UCSD-AML1 (cell line): Measurements from ENCODE around the gene IL17RE.

Source experiments
- DNase-seq: peaks from one replicate; lab custom pipeline; 2025; ENCODE audit not compliant: unreplicated experiment; lab: John Stamatoyannopoulos, UW

The IL17RE gene

DNA sequence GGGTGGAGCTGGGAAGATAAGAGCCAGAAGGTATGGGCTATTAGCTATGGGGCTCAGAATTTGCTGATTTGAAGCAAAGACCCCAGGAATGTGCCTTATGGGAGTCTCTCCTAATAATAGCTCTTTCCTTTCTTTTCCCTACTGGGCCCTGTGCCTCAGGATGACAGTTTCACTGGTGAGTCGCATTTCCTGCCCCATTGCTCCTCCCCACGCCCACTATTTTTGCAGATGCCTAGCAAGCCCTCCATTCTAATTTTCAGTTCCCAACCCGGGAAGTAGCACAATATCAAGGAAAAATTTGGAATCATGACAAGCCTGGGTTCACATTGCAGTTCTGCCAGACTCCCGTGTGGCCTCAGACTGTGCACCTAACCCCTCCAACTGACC is 583 bp downstream of the IL17RE start:
- DNase-seq = no peak

DNA sequence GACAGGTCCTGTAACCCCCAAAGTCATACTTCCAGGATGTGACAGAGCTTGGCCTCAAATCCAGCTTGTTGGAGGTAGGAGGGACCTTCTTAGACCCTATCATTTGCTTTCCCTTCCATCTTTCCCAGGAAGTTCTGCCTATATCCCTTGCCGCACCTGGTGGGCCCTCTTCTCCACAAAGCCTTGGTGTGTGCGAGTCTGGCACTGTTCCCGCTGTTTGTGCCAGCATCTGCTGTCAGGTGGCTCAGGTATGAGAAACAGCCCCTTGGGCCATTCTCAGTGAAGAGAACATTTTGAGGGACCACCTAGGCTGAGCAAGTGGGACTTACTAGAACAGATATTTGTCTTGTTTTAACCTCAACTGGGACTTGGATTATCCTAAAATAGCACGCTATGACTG is 1.3 kb downstream of the IL17RE start:
- no peak for DNase-seq

DNA sequence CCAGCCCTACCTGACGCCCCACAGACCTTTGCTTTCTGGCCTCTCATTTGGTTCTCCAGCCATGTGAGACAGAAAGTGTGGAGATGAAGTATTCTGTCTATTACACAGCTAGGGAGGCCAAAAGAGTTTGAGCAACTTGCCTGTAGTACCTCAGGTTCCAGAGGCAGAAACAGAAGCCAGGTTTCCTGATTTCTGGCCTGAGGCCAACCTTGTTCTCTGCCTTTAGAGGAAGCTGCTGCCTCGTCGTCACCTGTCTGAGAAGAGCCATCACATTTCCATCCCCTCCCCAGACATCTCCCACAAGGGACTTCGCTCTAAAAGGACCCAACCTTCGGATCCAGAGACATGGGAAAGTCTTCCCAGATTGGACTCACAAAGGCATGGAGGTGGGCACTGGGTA is 3.8 kb downstream of the IL17RE start:
- no peak for DNase-seq

DNA sequence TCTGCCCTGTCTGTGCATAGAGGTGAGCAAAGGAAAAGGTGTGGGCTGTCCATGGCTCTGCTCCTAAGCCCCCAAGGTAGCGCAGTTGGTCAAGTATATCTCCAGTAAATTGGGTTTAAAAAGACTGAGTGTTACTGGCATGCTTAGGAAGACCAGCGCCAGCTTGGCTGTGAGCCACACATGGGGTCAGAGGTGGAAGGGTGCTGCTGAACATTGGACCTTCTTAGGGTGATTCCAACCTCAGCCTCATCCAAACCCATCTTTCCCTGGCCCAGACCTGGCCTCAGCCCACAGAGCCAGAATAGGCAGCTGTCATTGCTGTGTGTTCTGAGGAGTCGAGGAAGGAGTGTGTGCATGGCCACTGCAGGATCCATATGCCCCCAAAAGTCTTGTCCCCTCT is 5.6 kb downstream of the IL17RE start:
- DNase-seq = no peak

DNA sequence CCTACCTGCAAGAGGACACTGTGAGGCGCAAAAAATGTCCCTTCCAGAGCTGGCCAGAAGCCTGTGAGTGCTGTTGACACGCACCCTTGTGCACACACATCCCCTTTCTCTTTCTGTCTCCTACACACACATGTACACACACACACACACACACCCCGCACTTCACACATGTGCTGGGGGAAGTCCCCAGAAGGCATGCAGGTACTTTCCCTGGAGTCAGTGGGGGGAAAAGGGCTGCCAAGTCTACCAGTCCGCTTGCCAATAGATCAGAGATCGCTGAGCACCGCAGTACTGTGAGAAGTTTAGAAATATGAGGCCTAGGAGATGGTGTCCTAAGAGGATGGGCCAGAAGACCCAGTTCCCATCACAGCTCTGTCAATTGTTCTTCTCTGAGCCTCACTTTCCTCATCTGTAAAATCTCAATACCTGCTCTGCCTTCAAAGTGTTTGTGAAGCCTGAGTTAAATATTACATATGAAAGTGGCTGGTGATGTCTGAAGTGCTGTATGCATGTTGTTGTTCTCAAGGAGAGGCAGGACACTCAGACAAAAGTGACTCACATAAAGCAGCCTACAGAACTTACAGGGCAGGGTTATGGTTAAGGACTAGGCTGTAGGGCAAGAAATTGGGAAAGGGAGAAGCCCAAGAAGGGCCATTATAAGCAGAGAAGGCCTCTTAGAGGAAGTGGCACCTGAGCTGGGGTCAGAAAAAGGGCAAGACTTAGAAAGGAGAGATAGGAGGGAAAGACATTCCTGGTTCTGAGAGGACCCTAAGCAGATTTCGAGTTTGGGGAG is 6.8 kb downstream of the IL17RE start:
- no peak for DNase-seq

DNA sequence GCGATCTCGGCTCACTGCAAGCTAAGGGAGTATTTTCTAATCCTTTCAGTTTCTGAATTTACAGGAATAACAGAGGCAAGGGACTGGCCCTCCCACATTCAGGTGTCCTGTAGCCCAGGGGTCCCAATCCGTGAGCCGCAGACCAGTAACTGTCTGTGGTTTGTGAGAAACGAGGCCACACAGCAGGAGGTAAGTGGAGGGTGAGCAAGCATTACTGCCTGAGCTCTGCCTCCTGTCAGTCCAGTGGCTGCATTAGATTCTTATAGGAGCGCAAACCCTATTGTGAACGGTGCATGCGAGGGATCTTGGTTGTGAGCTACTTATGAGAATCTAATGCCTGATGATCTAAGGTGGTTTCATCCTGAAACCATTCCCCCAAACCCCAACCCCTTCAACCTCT is 9.2 kb downstream of the IL17RE start:
- DNase-seq = no peak

DNA sequence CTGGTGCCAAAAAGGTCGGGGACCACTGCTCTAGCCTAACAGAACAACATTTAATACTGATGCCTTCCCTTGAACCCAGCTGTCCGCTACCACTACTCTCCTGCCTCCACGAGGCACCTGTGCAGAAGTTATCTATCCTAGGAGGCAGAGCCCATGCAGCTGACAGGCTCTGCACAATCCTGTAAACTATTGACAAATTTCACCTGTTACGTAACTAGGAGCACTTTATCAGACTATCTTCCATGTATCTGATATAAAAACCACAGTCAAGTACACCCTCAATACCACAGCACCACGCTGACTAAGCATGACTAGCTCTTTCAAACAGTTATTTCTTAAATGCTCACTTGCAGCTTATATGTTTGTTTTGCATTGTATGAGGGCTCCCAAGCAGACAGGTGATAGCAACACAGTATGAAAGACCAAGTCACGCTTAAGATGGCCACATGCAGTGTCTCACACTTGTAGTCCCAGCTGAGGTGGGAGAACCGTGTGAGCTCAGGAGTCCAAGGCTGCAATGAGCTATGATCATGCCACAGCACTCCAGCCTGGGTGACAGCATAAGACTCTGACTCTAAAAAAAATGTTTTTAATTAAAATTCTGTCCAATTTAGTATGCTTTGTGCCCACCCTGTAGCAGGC is 9.8 kb downstream of the IL17RE start:
- no peak for DNase-seq

DNA sequence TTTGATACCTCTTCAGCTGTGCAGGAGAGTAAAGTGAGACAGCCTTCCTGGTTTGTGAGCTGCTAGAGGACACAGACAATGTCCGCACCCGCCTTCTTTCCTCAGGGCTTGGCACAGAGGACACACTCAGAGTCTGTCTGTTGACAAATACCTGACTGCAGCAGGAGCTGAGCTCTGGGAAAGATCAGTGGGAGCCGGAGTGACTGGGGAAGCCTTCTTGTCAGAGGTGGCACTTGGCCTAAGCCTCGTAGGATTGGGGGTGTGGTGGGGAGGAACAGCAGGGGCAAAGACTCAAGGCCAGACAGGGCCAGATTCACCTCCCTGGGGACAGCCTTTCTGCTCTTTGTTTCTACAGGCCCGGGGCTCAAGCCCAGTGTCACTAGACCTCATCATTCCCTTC is 11.0 kb downstream of the IL17RE start:
- DNase-seq = no peak

DNA sequence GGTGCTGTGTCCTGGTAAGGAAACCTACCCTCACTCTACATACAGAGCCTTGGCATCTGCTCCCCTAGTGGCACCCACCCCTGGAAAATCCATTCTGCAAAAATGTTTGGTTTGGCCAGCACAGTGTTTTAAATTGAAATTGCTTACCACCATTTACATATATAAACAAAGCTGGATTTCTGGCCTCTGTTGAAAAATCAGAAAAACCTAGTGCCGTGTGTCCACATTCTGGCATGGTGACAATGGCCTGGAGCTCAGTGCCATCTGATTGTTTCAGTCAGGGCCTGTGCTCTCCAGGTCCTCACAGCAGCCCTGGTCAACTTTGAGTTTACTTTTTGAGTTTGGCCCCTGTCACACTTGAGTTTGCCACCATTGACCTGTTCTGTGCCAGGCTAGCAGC is 11.4 kb downstream of the IL17RE start:
- DNase-seq = no peak

DNA sequence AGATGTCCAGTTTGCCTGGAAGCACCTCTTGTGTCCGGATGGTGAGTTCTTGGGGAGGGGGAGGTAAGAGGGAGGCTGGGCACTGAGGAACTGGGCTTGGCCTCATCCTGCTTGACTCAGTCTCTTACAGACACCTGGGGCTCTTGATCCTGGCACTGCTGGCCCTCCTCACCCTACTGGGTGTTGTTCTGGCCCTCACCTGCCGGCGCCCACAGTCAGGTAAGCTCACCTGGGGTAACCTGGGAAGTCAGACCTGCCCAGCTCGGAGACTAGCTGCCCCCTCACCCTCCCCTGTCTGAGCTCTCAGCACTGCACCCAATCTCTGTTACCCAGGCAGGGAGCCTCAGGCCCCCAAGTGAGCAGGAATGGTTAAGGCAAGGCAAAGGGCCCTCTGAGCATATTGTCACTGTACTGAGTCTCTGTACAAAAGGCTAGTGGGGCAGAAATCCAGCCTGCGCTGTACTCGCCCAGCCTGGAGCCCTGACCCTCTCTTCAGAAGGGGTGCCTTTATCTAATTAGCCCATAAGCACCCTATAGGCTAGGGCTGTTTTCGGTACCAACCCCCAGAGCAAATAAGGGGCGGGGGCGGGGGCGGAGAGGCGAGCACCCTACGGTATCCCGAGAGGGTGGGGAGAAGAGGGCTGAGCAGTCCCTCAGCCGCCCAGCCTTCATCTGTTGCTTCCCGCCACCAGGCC is 12.1 kb downstream of the IL17RE start:
- DNase-seq = no peak

DNA sequence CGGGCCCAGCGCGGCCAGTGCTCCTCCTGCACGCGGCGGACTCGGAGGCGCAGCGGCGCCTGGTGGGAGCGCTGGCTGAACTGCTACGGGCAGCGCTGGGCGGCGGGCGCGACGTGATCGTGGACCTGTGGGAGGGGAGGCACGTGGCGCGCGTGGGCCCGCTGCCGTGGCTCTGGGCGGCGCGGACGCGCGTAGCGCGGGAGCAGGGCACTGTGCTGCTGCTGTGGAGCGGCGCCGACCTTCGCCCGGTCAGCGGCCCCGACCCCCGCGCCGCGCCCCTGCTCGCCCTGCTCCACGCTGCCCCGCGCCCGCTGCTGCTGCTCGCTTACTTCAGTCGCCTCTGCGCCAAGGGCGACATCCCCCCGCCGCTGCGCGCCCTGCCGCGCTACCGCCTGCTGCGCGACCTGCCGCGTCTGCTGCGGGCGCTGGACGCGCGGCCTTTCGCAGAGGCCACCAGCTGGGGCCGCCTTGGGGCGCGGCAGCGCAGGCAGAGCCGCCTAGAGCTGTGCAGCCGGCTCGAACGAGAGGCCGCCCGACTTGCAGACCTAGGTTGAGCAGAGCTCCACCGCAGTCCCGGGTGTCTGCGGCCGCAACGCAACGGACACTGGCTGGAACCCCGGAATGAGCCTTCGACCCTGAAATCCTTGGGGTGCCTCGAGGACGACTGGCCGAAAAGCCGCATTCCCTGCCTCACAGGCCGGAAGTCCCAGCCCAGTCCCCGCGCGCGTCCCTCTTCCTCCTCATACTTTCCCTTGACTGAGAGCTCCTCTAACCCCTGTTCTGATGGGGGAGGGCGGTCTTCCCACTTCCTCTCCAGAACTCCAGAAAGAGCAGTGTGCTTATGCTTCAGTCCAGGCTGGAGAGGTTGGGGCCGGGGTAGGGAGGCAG is 12.8 kb downstream of the IL17RE start:
- DNase-seq = no peak

DNA sequence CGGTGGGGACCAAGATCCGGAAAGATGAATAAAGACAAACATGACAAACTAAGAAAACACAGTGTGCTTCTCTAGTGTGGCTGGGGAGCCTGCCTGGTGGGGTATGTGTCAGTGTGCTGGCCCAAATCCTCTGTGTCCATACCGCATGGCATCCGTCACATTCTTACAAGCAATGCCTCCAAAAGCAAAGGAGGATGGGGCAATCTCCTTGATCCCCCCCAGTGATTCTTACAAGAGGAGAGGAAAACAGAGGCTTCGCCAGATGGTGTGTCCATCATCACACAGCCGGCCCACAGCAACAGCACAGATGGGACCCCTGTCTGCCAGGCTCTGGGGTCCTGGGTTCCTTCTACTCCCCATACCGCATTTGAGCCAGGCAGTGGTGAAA is 13.7 kb downstream of the IL17RE start:
- no peak for DNase-seq

DNA sequence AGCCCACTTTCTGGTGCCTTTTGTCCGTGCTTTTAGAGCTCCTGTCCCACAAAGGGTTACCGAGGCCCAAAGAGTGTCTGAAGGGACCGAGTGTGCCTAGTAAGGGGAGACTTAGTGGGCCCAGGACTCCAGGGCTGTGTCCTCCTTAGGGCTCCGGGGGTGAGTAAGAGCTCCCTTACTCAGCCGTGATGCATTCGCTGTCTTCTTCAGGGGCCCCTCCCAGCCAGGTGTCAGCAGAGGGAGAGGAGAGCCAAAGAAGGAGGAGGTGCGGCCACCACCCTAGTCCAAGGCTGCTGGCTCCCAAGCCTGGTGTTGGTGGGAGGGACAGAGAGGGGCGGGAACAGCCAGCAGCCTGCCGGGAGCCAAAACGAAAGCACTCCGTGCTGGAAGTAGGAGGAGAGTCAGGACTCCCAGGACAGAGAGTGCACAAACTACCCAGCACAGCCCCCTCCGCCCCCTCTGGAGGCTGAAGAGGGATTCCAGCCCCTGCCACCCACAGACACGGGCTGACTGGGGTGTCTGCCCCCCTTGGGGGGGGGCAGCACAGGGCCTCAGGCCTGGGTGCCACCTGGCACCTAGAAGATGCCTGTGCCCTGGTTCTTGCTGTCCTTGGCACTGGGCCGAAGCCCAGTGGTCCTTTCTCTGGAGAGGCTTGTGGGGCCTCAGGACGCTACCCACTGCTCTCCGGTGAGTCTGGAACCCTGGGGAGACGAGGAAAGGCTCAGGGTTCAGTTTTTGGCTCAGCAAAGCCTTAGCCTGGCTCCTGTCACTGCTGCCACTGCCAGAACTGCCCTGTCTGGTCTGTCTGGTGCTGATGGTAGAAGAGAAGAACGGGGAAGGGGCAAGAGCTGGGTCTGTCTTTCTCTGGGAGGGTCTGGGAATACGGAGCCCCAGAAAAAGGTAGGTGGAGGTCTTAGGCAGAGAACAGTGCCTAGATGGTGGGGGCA is 14.4 kb downstream of the IL17RE start, which contains the start of gene IL17RC:
Gene IL17RC (plus strand): TSS at position 365 of the 947 bp plus-strand sequence. CDS start 218 bp downstream, at position 583.
- peak; percentile 71 for DNase-seq

DNA sequence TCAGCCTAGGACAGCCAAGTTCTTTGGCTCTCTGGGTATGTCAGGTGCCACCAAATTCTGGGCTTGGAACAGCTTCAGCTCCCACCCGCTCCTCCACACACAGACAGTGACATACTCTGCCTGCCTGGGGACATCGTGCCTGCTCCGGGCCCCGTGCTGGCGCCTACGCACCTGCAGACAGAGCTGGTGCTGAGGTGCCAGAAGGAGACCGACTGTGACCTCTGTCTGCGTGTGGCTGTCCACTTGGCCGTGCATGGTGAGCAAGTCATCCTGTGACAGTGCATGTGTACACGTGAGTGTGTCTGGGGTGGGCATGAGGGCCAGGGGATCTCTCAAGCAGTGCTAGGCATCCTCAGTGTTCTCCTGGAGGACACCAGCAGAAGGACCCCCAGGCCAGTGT is 15.2 kb downstream of the IL17RE start:
- DNase-seq = no peak

DNA sequence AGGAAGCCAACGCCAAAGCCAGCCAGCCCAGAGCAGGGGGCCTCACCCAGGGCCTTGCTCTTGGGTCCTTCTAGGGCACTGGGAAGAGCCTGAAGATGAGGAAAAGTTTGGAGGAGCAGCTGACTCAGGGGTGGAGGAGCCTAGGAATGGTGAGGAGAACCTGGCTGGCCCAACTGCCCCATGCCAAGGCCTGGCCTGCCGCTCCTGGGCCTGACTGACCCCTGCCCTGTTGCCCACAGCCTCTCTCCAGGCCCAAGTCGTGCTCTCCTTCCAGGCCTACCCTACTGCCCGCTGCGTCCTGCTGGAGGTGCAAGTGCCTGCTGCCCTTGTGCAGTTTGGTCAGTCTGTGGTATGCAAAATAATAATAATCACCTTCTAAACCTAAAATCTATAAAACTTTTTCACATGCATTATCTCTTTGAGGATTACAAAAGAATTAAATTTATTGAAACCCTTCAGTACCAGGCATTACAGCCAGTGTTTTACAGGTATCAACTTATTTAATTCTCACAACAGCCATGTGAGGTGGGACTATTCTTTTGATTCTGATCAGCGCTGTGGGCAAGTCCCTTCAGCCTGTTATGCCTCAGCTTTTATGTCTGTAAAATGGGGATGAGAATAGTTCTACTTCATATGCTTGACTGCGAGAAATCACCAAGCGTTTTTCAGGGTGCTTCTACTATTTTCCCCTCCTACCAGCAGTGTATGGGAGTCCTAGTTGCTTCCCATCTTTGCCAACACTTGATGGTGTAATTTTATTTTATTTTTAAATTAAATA is 15.8 kb downstream of the IL17RE start:
- DNase-seq = no peak

DNA sequence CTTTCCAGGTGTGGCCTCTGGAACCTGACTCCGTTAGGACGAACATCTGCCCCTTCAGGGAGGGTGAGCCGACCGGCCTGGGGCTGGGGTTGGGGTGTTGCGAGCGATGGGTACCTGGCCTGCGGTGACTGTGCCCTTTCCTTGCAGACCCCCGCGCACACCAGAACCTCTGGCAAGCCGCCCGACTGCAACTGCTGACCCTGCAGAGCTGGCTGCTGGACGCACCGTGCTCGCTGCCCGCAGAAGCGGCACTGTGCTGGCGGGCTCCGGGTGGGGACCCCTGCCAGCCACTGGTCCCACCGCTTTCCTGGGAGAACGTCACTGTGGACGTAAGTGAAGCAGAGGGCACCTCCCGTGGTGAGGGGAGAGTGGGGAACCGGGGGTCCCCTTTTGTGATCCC is 25.5 kb downstream of the IL17RE start:
- DNase-seq = no peak

DNA sequence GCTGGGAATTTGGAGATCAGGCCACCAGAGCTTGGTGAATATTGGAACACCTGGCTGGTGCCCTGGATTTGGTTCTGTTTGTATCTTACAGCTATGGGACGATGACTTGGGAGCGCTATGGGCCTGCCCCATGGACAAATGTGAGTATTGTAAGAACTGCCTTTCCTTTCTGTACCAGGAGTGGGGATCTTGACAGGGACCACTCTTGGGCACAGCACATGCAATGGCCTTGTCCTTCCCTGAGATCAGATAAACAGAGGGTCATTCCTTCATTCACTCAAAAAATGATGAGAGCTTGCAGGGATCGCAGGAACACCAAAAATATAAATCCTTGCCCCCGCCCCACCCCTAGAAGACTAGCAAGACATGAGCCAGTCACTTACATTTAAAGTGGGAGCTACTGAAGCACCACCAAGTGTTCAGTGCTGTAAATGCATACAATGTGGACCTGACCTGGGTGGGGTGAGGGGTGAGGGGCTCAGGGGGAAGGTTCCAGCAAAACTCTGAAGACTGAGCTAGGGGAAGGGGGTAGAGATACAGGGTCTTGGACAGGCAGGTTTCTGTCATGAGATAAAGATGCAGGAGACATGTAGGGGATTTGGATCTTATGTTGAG is 28.3 kb downstream of the IL17RE start:
- DNase-seq = no peak

DNA sequence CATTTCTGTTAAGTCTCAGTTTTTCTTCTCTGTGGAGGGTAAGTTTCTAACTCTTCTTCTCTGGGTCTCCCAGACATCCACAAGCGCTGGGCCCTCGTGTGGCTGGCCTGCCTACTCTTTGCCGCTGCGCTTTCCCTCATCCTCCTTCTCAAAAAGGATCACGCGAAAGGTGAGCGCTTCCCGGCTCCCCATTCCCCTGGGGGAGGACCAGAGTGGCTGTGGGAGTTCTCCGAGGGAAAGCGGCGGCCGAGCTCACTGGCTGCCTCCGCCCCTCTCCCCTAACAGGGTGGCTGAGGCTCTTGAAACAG is 29.8 kb downstream of the IL17RE start:
- DNase-seq = no peak
